Adrenal gland (tissue), 12 donors: Measurements from ENCODE around the gene SIVA1. TPM values are rescaled to one million over a fixed set of nuclear protein-coding genes. Genes with fewer than 3 reads are reported as not detected.

ENCODE experiments used
- DNase-seq, 7 donors: peaks; one replicate each; pipeline ENCODE4 v3.0.0-alpha.2; 2019 to 2020
- H3K27ac ChIP-seq, 5 donors: fragments of 200-600 bp; sonication (generic) in 4 of 5; 1 replicate in 3 of 5; 2 replicates in 2 of 5; pipeline versions ENCODE4 v1.5.1 to v1.8.0; 2016 to 2020; ENCODE audit warnings: mild to moderate bottlenecking in 1 of 5
- H3K27me3 ChIP-seq: fragments of 200-600 bp; 2 replicates; pipeline ENCODE4 v1.8.0; 2021
- H3K36me3 ChIP-seq, 2 donors: fragments of 200-600 bp; replicated peaks in 1 of 2; 1 replicate in 1 of 2; 2 replicates in 1 of 2; pipeline versions ENCODE4 v1.5.1 to v1.8.0; 2018 to 2022
- H3K4me1 ChIP-seq, 2 donors: fragments of 200-600 bp; replicated peaks in 1 of 2; 1 replicate in 1 of 2; 2 replicates in 1 of 2; pipeline versions ENCODE4 v1.5.1 to v1.8.0; 2018 to 2021
- H3K4me3 ChIP-seq, 4 donors: fragments of 200-600 bp; sonication (generic) in 3 of 4; one replicate each; pipeline ENCODE4 v1.5.1; 2016 to 2018
- H3K9me3 ChIP-seq, 3 donors: fragments of 200-600 bp; sonication (generic) in 1 of 3; replicated peaks in 1 of 3; 1 replicate in 2 of 3; 2 replicates in 1 of 3; pipeline versions ENCODE4 v1.5.1 to v1.8.0; 2016 to 2021
- CTCF ChIP-seq, 6 experiments: fragments of 450-650 bp in 4 of 6; fragments of 200-600 bp in 2 of 6; sonication (generic) in 1 of 6; IDR thresholded peaks; 1 replicate in 5 of 6; 2 replicates in 1 of 6; pipeline versions ENCODE4 v1.5.1 to v1.8.0; 2016 to 2021; ENCODE audit warnings: antibody characterized with exemption in 6 of 6, mild to moderate bottlenecking in 2 of 6, moderate library complexity in 1 of 6
- POLR2A ChIP-seq, 2 donors: fragments of 450-650 bp; IDR thresholded peaks; one replicate each; pipeline ENCODE4 v1.6.1; 2017; ENCODE audit warnings: antibody characterized with exemption in 2 of 2, mild to moderate bottlenecking in 2 of 2, moderate library complexity in 1 of 2
- WGBS, 4 donors: extraction: QIAGEN DNeasy Blood & Tissue Kit in 2 of 4; methylation state at CpG; one replicate each; pipeline versions ENCODE4 v1.1.5 to v1.1.7; 2013 to 2017; 5-methylcytosine and 5-hydroxymethylcytosine counted together
- intact Hi-C, 2 donors: fragments of 100-400 bp; cut with DNase I; formaldehyde crosslinking; loops; one replicate each; pipeline versions ENCODE4 v1.14.1 to v1.15.0; 2022 to 2023
- polyA plus RNA-seq, 3 donors: library from polyadenylated mRNA; stranded (reverse); fragments of 200-250 nt in 2 of 3; fragments of 350-450 nt in 1 of 3; fragmentation: Illumina TruSeq in 1 of 3; extraction: RNeasy Lipid Tissue Mini Kit (QIAGEN cat#74804) in 1 of 3; gene quantifications; one replicate each; pipeline ENCODE4 v1.2.3, GENCODE V29; 2013 to 2014
- total RNA-seq, 9 donors: library from RNA; depleted of rRNA in 4 of 9; stranded (reverse); fragments of >200 nt in 4 of 9; fragments of 120-200 nt in 1 of 9; fragmentation: NEBNext Ultra II Directional in 1 of 9; extraction: Animal tissue kit (Norgen Biotek cat#: 25700) in 1 of 9; gene quantifications; one replicate each; pipeline versions ENCODE4 v1.1.0 to v1.2.4, GENCODE V29; 2013 to 2023
- donor health status: healthy with polysubstance abuse.
- donor health status: Bipolar disorder and iron deficiency.
- donor health status: DM: yes; HTN: yes; CAD: no.
- donor health status: DM: no; HTN: no; CAD: no.
- donor health status: DM: no; HTN: no; CAD: no.
- donor health status: DM: yes; HTN: yes; CAD: no.

SIVA1 gene
- total and polyA plus RNA-seq, 12 donors, result 2.0 to 294 (median 83.2) TPM

- intact Hi-C loops, result no loop called here
- H3K36me3 ChIP-seq, result no peaks in the 10 kb centered on the region
- no peak overlapping the region for H3K27ac ChIP-seq
- no peaks in the 10 kb centered on the region for H3K27me3 ChIP-seq
- 80 to 97% (median 90%) methylated on average over 2 to 6 of the region's 6 CpGs for WGBS, 4 donors
- no peak for TF ChIP-seq CTCF (IDR thresholded peaks at IDR 0.05)
- H3K9me3 ChIP-seq, result no peaks in the 10 kb centered on the region
- H3K4me1 ChIP-seq, result peaks cover 13 to 39% of the 10 kb centered on the region in 2 donors
- H3K4me3 ChIP-seq, result no peak overlapping the region
- DNase-seq, result no peak
These were observed 18.8 kb upstream of the SIVA1 start for GRCh38 chr14:104734051-104734587.

GRCh38 chr14:104734601-104734990 is 18.4 kb upstream of the SIVA1 start:
- Histone ChIP-seq H3K36me3 (no peaks in the 10 kb centered on the region), H3K4me3 (no peak overlapping the region), H3K9me3 (no peaks in the 10 kb centered on the region), H3K27ac (peak overlapping the region in 1 of 5 donors; percentile 98), H3K4me1 (peaks cover 13 to 39% of the 10 kb centered on the region in 2 donors), H3K27me3 (no peaks in the 10 kb centered on the region)
- intact Hi-C loops, result no loop called here
- 90 to 94% (median 92%) methylated on average over 3 to 9 of the region's 9 CpGs for WGBS, 4 donors
- no peak for DNase-seq
- TF ChIP-seq CTCF (IDR thresholded peaks at IDR 0.05) (no peak), POLR2A (IDR thresholded peaks at IDR 0.05) (no peak)

- peak in 2 of 7 donors; percentile 40 to 49 for DNase-seq
- 70 to 82% (median 74%) methylated on average over 17 to 31 of the region's 31 CpGs for WGBS, 4 donors
- no peak overlapping the region for H3K4me3 ChIP-seq
- no peaks in the 10 kb centered on the region for H3K27me3 ChIP-seq
- no peaks in the 10 kb centered on the region for H3K9me3 ChIP-seq
- peaks cover 13 to 39% of the 10 kb centered on the region in 2 donors for H3K4me1 ChIP-seq
- intact Hi-C loops, result no loop called here
- no peaks in the 10 kb centered on the region for H3K36me3 ChIP-seq
- no peak for TF ChIP-seq CTCF (IDR thresholded peaks at IDR 0.05)
- no peak for TF ChIP-seq POLR2A (IDR thresholded peaks at IDR 0.05)
- peak overlapping the region in 4 of 5 donors; percentile 73 to 98 (median 91) for H3K27ac ChIP-seq
These were observed 17.8 kb upstream of the SIVA1 start for GRCh38 chr14:104734991-104735779.

- H3K4me1 ChIP-seq, result peaks cover 13 to 45% of the 10 kb centered on the region in 2 donors
- no peaks in the 10 kb centered on the region for H3K36me3 ChIP-seq
- peak; percentile 90 to 99 (median 97) for DNase-seq
- peak overlapping the region; percentile 73 to 98 (median 85) for H3K27ac ChIP-seq
- H3K27me3 ChIP-seq, result no peaks in the 10 kb centered on the region
- 18 to 36% (median 26%) methylated on average over 9 to 26 of the region's 26 CpGs for whole genome bisulfite sequencing, 4 donors
- intact Hi-C loops, result no loop called here
- H3K4me3 ChIP-seq, result no peak overlapping the region
- no peaks in the 10 kb centered on the region for H3K9me3 ChIP-seq
- no peak for TF ChIP-seq CTCF (IDR thresholded peaks at IDR 0.05)
- TF ChIP-seq POLR2A (IDR thresholded peaks at IDR 0.05), result peak; percentile 35 to 66
These were observed 16.9 kb upstream of the SIVA1 start for GRCh38 chr14:104735830-104736642.
